ENCODE measurements around the gene CRYL1. TPM values are rescaled to one million over a fixed set of nuclear protein-coding genes. Genes with fewer than 3 reads are reported as not detected.
A peak's percentile ranks its signal among the peaks of the same experiment; 100 is the strongest.

Gene CRYL1
- total RNA-seq, 6 donors from 2014 or later, result 22.2 to 38.9 (median 28.7) TPM

DNA sequence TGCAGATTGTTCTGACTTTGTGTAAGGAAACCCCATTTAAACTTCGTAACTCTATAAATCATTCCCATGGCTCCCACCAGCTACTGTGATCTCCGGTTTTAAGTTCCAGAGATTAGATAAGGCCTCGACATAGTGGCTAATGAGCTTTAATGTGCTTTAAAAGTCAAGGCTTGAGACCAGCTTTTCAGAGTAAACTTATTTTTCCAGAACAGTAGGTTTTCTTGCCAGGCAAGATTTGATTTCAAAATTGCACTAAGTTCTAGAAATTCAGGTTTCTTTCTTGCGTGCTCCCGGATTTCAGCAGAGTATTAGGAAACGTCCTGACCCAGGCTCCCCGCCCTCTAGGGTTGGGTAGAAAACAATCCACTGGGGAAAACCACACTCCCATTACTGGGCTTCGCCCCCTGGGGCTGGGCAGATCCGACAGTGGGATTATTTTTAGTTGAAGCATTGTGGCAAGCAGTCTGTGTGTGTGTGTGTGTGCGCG, 43.3 kb downstream of the CRYL1 start:
- 62 to 66% methylated on average over 11 of the region's 11 CpGs for WGBS, 2 donors
- Histone ChIP-seq H3K9me3 (no peaks in the 10 kb centered on the region), H3K27me3 (no peaks in the 10 kb centered on the region), H3K36me3 (peaks cover 0 to 5% (median 0%) of the 10 kb centered on the region in 4 donors), H3K27ac (no peak overlapping the region), H3K4me1 (no peaks in the 10 kb centered on the region), H3K4me3 (no peak overlapping the region)
- ATAC-seq (ENCODE audit: low FRiP score in 2 of 2) (no peak), DNase-seq (no peak)
- no peak for TF ChIP-seq POLR2AphosphoS5 (IDR thresholded peaks at IDR 0.05)

GRCh38 chr13:20477394-20477793, 48.3 kb downstream of the CRYL1 start:
- Histone ChIP-seq H3K4me3 (no peak overlapping the region), H3K9me3 (no peaks in the 10 kb centered on the region), H3K4me1 (no peaks in the 10 kb centered on the region), H3K27me3 (no peaks in the 10 kb centered on the region), H3K36me3 (peaks cover 0 to 6% (median 2%) of the 10 kb centered on the region in 4 donors), H3K27ac (no peak overlapping the region)
- no peak for ATAC-seq (ENCODE audit: low FRiP score in 2 of 2)
- WGBS, 2 donors, result 95% methylated on average over 3 of the region's 3 CpGs
- DNase-seq, result no peak
- TF ChIP-seq EP300 (IDR thresholded peaks at IDR 0.05), result no peak
- TF ChIP-seq CTCF (IDR thresholded peaks at IDR 0.05), result no peak
- no peak for TF ChIP-seq POLR2AphosphoS5 (IDR thresholded peaks at IDR 0.05)
- TF ChIP-seq POLR2A (IDR thresholded peaks at IDR 0.05), result no peak

DNA sequence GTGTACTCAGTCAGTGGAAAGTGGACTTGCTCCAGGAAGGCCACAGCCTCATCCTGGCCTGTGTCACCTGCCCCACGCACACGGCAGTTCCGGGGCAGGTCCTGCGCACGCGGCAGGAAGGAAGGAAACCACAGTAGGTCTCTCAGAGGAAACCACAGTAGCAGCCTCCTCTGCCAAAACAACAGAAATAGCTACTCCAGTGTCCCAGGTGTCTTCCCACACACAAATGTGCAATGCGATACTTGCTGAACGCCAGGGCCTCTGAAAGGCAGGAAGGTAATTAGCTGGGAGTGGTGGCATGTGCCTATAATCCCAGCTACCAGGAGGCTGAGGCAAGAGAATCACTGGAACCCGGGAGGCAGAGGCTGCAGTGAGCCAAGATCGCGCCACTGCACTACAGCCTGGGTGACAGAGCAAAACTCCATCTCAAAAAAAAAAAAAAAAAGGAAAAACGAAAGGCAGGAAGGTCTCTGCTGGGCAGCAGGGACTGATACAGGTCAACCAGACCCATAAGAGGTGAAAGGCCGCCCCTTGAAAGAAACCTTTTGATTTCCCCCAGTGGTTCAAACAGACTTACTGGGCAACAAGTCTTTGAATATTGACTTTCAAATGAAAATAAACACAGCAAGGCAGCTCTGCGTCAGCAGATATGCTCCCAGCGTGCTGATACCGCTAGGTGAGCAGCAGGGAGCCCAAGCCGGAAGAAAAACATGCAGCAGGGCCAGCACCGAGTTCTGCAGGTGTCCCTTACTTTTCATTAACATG, 49.5 kb downstream of the CRYL1 start:
- Histone ChIP-seq H3K9me3 (no peaks in the 10 kb centered on the region), H3K27ac (peak overlapping the region; percentile 30 to 66 (median 52)), H3K4me3 (no peak overlapping the region), H3K36me3 (peaks cover 0 to 6% (median 3%) of the 10 kb centered on the region in 4 donors), H3K4me1 (no peaks in the 10 kb centered on the region), H3K27me3 (no peaks in the 10 kb centered on the region)
- 61 to 62% methylated on average over 17 to 18 of the region's 18 CpGs for WGBS, 2 donors
- ATAC-seq (ENCODE audit: low FRiP score in 2 of 2), result peak; percentile 34 to 61
- TF ChIP-seq EP300 (IDR thresholded peaks at IDR 0.05), result no peak
- TF ChIP-seq POLR2AphosphoS5 (IDR thresholded peaks at IDR 0.05), result peak in 1 of 2 donors; percentile 60
- peak in 1 of 2 donors; percentile 39 for DNase-seq

GRCh38 chr13:20474515-20474914, 51.1 kb downstream of the CRYL1 start:
- Histone ChIP-seq H3K9me3 (no peaks in the 10 kb centered on the region), H3K36me3 (peaks cover 0 to 6% (median 3%) of the 10 kb centered on the region in 4 donors), H3K27me3 (no peaks in the 10 kb centered on the region), H3K4me1 (no peaks in the 10 kb centered on the region), H3K4me3 (no peak overlapping the region), H3K27ac (no peak overlapping the region)
- DNase-seq (no peak), ATAC-seq (ENCODE audit: low FRiP score in 2 of 2) (no peak)
- no peak for TF ChIP-seq CTCF (IDR thresholded peaks at IDR 0.05)
- TF ChIP-seq EP300 (IDR thresholded peaks at IDR 0.05), result no peak
- TF ChIP-seq POLR2A (IDR thresholded peaks at IDR 0.05), result no peak
- no peak for TF ChIP-seq POLR2AphosphoS5 (IDR thresholded peaks at IDR 0.05)
- WGBS, 2 donors, result 98 to 100% methylated on average over 3 of the region's 3 CpGs

GRCh38 chr13:20473888-20474287, 51.8 kb downstream of the CRYL1 start:
- H3K4me1 ChIP-seq, result no peaks in the 10 kb centered on the region
- TF ChIP-seq EP300 (IDR thresholded peaks at IDR 0.05), result no peak
- H3K36me3 ChIP-seq, result peaks cover 0 to 6% (median 3%) of the 10 kb centered on the region in 4 donors
- no peaks in the 10 kb centered on the region for H3K9me3 ChIP-seq
- DNase-seq (no peak), ATAC-seq (ENCODE audit: low FRiP score in 2 of 2) (no peak)
- H3K27me3 ChIP-seq, result no peaks in the 10 kb centered on the region
- 78 to 84% methylated on average over 6 of the region's 6 CpGs for WGBS, 2 donors
- H3K27ac ChIP-seq, result no peak overlapping the region
- no peak overlapping the region for H3K4me3 ChIP-seq

GRCh38 chr13:20473139-20473538, 52.5 kb downstream of the CRYL1 start:
- no peak for DNase-seq
- no peak for ATAC-seq (ENCODE audit: low FRiP score in 2 of 2)
- Histone ChIP-seq H3K9me3 (no peaks in the 10 kb centered on the region), H3K4me3 (no peak overlapping the region), H3K27ac (no peak overlapping the region), H3K27me3 (no peaks in the 10 kb centered on the region), H3K4me1 (no peaks in the 10 kb centered on the region), H3K36me3 (peaks cover 0 to 6% (median 3%) of the 10 kb centered on the region in 4 donors)
- WGBS, 2 donors, result 94 to 95% methylated on average over 10 to 14 of the region's 14 CpGs
- TF ChIP-seq POLR2A (IDR thresholded peaks at IDR 0.05) (no peak), POLR2AphosphoS5 (IDR thresholded peaks at IDR 0.05) (no peak), EP300 (IDR thresholded peaks at IDR 0.05) (no peak), CTCF (IDR thresholded peaks at IDR 0.05) (no peak)
